Stimulated activated CD8-positive, alpha-beta memory T cell treated with anti-CD3 and anti-CD28 coated beads, Interleukin-4, amount 100 ng/mL, for 24 hours (primary cell): ENCODE results near the gene APOH.
"Not testable (repeated sequence)": the region's sequence is repeated elsewhere in the genome, so short reads cannot be mapped to it uniquely, and the experiment has no call there.

Source experiments
- DNase-seq: peaks from one replicate; pipeline ENCODE4 v3.0.0-alpha.2; 2020; ENCODE audit warnings: low read depth

APOH gene

GRCh38 chr17:66228887-66229782, at the start of gene APOH:
Gene APOH, minus strand, starts transcription at chr17:66229415. Its CDS starts 36 bp downstream, at chr17:66229379.
- no peak for DNase-seq

- DNase-seq, result no peak
Observed at GRCh38 chr17:66277191-66277590, 48.0 kb upstream of the APOH start.

- DNase-seq, result no peak
Observed at GRCh38 chr17:66276328-66276937, 47.2 kb upstream of the APOH start.

GRCh38 chr17:66275651-66276050, 46.4 kb upstream of the APOH start:
- no peak for DNase-seq

GRCh38 chr17:66273586-66273848, 44.3 kb upstream of the APOH start:
- DNase-seq, result no peak

GRCh38 chr17:66272811-66273585, 43.8 kb upstream of the APOH start:
- no peak for DNase-seq

GRCh38 chr17:66271512-66271911, 42.3 kb upstream of the APOH start:
- no peak for DNase-seq

GRCh38 chr17:66270106-66270505, 40.9 kb upstream of the APOH start:
- no peak for DNase-seq

GRCh38 chr17:66268247-66268927, 39.2 kb upstream of the APOH start:
- no peak for DNase-seq

- DNase-seq, result no peak
Observed at GRCh38 chr17:66264696-66265095, 35.5 kb upstream of the APOH start.

GRCh38 chr17:66262767-66263166, 33.6 kb upstream of the APOH start:
- DNase-seq, result no peak

- DNase-seq, result no peak
Observed at GRCh38 chr17:66260688-66261087, 31.5 kb upstream of the APOH start.

- DNase-seq, result no peak
Observed at GRCh38 chr17:66260275-66260674, 31.1 kb upstream of the APOH start.

- no peak for DNase-seq
Observed at GRCh38 chr17:66255527-66255971, 26.3 kb upstream of the APOH start.

GRCh38 chr17:66255112-66255511, 25.9 kb upstream of the APOH start:
- DNase-seq, result no peak

GRCh38 chr17:66253458-66253857, 24.2 kb upstream of the APOH start:
- not testable (repeated sequence) for DNase-seq

- no peak for DNase-seq
Observed at GRCh38 chr17:66250686-66251085, 21.5 kb upstream of the APOH start.

GRCh38 chr17:66248285-66248684, 19.1 kb upstream of the APOH start:
- no peak for DNase-seq

GRCh38 chr17:66241839-66242238, 12.6 kb upstream of the APOH start:
- no peak for DNase-seq

GRCh38 chr17:66240630-66241029, 11.4 kb upstream of the APOH start:
- DNase-seq, result no peak

- no peak for DNase-seq
Observed at GRCh38 chr17:66240013-66240412, 10.8 kb upstream of the APOH start.

GRCh38 chr17:66235377-66235994, 6.3 kb upstream of the APOH start:
- DNase-seq, result no peak
